K562 (cell line): ENCODE results near the gene BPI.

Experiments used
- C11orf30 ChIP-seq: fragments of 450-650 bp; IDR thresholded peaks from 2 replicates; pipeline ENCODE4 v1.6.1; 2016; ENCODE audit warnings: low read depth, mild to moderate bottlenecking
- EZH2 ChIP-seq: IDR thresholded peaks from 2 replicates; pipeline ENCODE4 v1.6.1; 2012; ENCODE audit warnings: low read depth, mild to moderate bottlenecking, inconsistent platforms, low read length, borderline replicate concordance
- HNRNPH1 ChIP-seq: fragments of 200-400 bp; formaldehyde crosslinking; optimal IDR thresholded peaks from 2 replicates; pipeline ENCODE3; 2017; ENCODE audit warnings: low read depth, mild to moderate bottlenecking, low read length, moderate library complexity
- KLF6 ChIP-seq: fragments of 250-450 bp; sonication (Bioruptor Pico); IDR thresholded peaks from 2 replicates; pipeline ENCODE4 v1.4.0; 2020; ENCODE audit warnings: mild to moderate bottlenecking, moderate library complexity, borderline replicate concordance
- RBFOX2 ChIP-seq: fragments of 200-400 bp; formaldehyde crosslinking; IDR thresholded peaks from 2 replicates; pipeline ENCODE4 v1.6.1; 2017; ENCODE audit warnings: low read depth, mild to moderate bottlenecking, low read length, moderate library complexity
- SMAD1 ChIP-seq: fragments of 150-350 bp; IDR thresholded peaks from 2 replicates; pipeline ENCODE4 v1.6.1; 2014; ENCODE audit warnings: low read length, low read depth; ENCODE audit not compliant: partially characterized antibody
- ZNF217 ChIP-seq: sonication (generic); formaldehyde crosslinking; IDR thresholded peaks from 2 replicates; pipeline ENCODE4 v1.8.0; 2022; ENCODE audit warnings: mild to moderate bottlenecking, missing genetic modification reagents
- ZNF518B ChIP-seq: fragments of 250-450 bp; sonication (Bioruptor Pico); IDR thresholded peaks from 2 replicates; pipeline ENCODE4 v1.5.0; 2021; ENCODE audit warnings: mild to moderate bottlenecking, moderate library complexity
- TF ChIP-seq, protein P1 (sequence below): fragments of 450-650 bp; IDR thresholded peaks from 2 replicates; pipeline ENCODE4 v1.6.1; 2016; ENCODE audit warnings: low read depth
- TF ChIP-seq, protein P2 (sequence below): sonication (generic); formaldehyde crosslinking; IDR thresholded peaks from 2 replicates; pipeline ENCODE4 v1.8.1; 2023; ENCODE audit warnings: mild to moderate bottlenecking, missing genetic modification reagents

- no peak for TF ChIP-seq SMAD1
- no peak for TF ChIP-seq C11orf30
- no peak for TF ChIP-seq ZNF217
- TF ChIP-seq, protein P1, sequence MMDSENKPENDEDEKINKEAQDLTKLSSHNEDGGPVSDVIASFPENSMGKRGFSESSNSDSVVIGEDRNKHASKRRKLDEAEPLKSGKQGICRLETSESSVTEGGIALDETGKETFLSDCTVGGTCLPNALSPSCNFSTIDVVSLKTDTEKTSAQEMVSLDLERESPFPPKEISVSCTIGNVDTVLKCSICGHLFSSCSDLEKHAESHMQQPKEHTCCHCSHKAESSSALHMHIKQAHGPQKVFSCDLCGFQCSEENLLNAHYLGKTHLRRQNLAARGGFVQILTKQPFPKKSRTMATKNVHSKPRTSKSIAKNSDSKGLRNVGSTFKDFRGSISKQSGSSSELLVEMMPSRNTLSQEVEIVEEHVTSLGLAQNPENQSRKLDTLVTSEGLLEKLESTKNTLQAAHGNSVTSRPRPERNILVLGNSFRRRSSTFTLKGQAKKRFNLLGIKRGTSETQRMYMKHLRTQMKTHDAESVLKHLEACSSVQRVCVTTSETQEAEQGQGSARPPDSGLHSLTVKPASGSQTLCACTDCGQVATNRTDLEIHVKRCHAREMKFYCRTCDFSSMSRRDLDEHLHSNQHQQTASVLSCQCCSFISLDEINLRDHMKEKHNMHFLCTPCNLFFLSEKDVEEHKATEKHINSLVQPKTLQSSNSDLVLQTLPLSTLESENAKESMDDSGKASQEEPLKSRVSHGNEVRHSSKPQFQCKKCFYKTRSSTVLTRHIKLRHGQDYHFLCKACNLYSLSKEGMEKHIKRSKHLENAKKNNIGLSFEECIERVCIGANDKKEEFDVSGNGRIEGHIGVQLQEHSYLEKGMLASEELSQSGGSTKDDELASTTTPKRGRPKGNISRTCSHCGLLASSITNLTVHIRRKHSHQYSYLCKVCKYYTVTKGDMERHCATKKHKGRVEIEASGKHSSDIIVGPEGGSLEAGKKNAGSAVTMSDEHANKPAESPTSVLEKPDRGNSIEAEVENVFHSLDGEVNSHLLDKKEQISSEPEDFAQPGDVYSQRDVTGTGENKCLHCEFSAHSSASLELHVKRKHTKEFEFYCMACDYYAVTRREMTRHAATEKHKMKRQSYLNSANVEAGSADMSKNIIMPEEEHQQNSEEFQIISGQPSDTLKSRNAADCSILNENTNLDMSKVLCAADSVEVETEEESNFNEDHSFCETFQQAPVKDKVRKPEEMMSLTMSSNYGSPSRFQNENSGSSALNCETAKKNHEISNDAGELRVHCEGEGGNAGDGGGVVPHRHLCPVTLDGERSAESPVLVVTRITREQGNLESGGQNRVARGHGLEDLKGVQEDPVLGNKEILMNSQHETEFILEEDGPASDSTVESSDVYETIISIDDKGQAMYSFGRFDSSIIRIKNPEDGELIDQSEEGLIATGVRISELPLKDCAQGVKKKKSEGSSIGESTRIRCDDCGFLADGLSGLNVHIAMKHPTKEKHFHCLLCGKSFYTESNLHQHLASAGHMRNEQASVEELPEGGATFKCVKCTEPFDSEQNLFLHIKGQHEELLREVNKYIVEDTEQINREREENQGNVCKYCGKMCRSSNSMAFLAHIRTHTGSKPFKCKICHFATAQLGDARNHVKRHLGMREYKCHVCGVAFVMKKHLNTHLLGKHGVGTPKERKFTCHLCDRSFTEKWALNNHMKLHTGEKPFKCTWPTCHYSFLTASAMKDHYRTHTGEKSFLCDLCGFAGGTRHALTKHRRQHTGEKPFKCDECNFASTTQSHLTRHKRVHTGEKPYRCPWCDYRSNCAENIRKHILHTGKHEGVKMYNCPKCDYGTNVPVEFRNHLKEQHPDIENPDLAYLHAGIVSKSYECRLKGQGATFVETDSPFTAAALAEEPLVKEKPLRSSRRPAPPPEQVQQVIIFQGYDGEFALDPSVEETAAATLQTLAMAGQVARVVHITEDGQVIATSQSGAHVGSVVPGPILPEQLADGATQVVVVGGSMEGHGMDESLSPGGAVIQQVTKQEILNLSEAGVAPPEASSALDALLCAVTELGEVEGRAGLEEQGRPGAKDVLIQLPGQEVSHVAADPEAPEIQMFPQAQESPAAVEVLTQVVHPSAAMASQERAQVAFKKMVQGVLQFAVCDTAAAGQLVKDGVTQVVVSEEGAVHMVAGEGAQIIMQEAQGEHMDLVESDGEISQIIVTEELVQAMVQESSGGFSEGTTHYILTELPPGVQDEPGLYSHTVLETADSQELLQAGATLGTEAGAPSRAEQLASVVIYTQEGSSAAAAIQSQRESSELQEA = no peak
- TF ChIP-seq KLF6 (CRISPR knock-in tag) = no peak
- TF ChIP-seq ZNF518B (CRISPR knock-in tag) = no peak
- TF ChIP-seq, protein P2, sequence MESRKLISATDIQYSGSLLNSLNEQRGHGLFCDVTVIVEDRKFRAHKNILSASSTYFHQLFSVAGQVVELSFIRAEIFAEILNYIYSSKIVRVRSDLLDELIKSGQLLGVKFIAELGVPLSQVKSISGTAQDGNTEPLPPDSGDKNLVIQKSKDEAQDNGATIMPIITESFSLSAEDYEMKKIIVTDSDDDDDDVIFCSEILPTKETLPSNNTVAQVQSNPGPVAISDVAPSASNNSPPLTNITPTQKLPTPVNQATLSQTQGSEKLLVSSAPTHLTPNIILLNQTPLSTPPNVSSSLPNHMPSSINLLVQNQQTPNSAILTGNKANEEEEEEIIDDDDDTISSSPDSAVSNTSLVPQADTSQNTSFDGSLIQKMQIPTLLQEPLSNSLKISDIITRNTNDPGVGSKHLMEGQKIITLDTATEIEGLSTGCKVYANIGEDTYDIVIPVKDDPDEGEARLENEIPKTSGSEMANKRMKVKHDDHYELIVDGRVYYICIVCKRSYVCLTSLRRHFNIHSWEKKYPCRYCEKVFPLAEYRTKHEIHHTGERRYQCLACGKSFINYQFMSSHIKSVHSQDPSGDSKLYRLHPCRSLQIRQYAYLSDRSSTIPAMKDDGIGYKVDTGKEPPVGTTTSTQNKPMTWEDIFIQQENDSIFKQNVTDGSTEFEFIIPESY (CRISPR knock-in tag) = no peak
- TF ChIP-seq EZH2 = no peak
- TF ChIP-seq HNRNPH1 = no peak
- TF ChIP-seq RBFOX2 = no peak
These were observed 27.3 kb downstream of the BPI start for GRCh38 chr20:38331245-38331644.
